HepG2 (cell line): ENCODE measurements around the gene TSPAN12. TPM values are rescaled to one million over a fixed set of nuclear protein-coding genes. Genes with fewer than 3 reads are reported as not detected.

Experiments
- ATAC-seq: fragments of 200-7000 bp; cut with Tn5 transposase; 3 replicates; pipeline ENCODE4 v1.9.1; 2020; ENCODE audit warnings: mild to moderate bottlenecking, moderate library complexity
- BruUV-seq: library from RNA; stranded (reverse); fragments of 400-500 nt; replicated peaks from 2 replicates; lab custom pipeline; 2021; lab: Mats Ljungman, UMichigan
- CTCF ChIA-PET: fragments of 300-600 bp; formaldehyde crosslinking; extraction: SDS; loops from one replicate; lab custom pipeline; 2021; ENCODE audit warnings: low total read pairs, inconsistent platforms, low intra/inter-chr PET ratio; lab: Yijun Ruan, JAX
- POLR2A ChIA-PET: fragments of 350-600 bp; sonication (Branson Sonifier 250); formaldehyde crosslinking; loops from one replicate; lab custom pipeline; 2020; ENCODE audit warnings: antibody characterized with exemption, inconsistent platforms; lab: Yijun Ruan, JAX
- DNase-seq: peaks from one replicate; pipeline ENCODE4 v3.0.0-alpha.2; 2015; ENCODE audit warnings: low spot score
- FAIRE-seq: peaks from 3 replicates; lab custom pipeline; 2011; peaks lifted over from hg19 to GRCh38; lab: Jason Lieb, UNC
- H2AFZ ChIP-seq: one replicate; pipeline ENCODE4 v1.6.1; 2011; ENCODE audit warnings: low read length, inconsistent platforms
- H3K27ac ChIP-seq: fragments of 300-600 bp; 3 replicates; pipeline ENCODE4 v1.8.0; 2011; ENCODE audit warnings: mixed run types, mild to moderate bottlenecking, mixed read lengths, low read length, inconsistent platforms; ENCODE audit not compliant: insufficient read depth; ENCODE audit errors: extremely low read length
- H3K27me3 ChIP-seq, 2 experiments: fragments of 200-600 bp in 1 of 2; 2 replicates in 1 of 2; 3 replicates in 1 of 2; pipeline versions ENCODE4 v1.6.0 to v1.8.0; 2011; ENCODE audit warnings: low read length in 2 of 2, mild to moderate bottlenecking in 2 of 2, moderate library complexity in 2 of 2, inconsistent platforms in 1 of 2; ENCODE audit not compliant: insufficient read depth in 2 of 2, control insufficient read depth in 1 of 2
- H3K36me3 ChIP-seq, 2 experiments: fragments of 200-600 bp in 1 of 2; replicated peaks in 1 of 2; 2 replicates in 1 of 2; 3 replicates in 1 of 2; pipeline versions ENCODE4 v1.5.1 to v1.8.0; 2011; ENCODE audit warnings: low read length in 2 of 2, inconsistent platforms in 1 of 2; ENCODE audit not compliant: insufficient read depth in 2 of 2, control insufficient read depth in 1 of 2
- H3K4me1 ChIP-seq: 2 replicates; pipeline ENCODE4 v1.5.1; 2012; ENCODE audit warnings: low read length, inconsistent platforms; ENCODE audit not compliant: insufficient read depth
- H3K4me2 ChIP-seq: 2 replicates; pipeline ENCODE4 v1.6.0; 2011; ENCODE audit warnings: low read depth, low read length, inconsistent platforms
- H3K4me3 ChIP-seq, 3 experiments: fragments of 200-600 bp in 1 of 3; sonication (generic), shearing (Covaris generic) in 1 of 3; replicated peaks in 1 of 3; 2 replicates each; pipeline ENCODE4 v1.5.1; 2011 to 2016; ENCODE audit warnings: low read length in 3 of 3, inconsistent platforms in 2 of 3, low read depth in 2 of 3, mild to moderate bottlenecking in 2 of 3, control low read depth in 1 of 3, mixed read lengths in 1 of 3; ENCODE audit not compliant: insufficient read depth in 1 of 3
- H3K79me2 ChIP-seq: one replicate; pipeline ENCODE4 v1.6.1; 2011; ENCODE audit warnings: low read length, inconsistent platforms; ENCODE audit not compliant: insufficient read depth
- H3K9ac ChIP-seq: 2 replicates; pipeline ENCODE4 v1.6.0; 2011; ENCODE audit warnings: mild to moderate bottlenecking, low read depth, low read length, inconsistent platforms; ENCODE audit not compliant: insufficient read depth
- H3K9me3 ChIP-seq: 2 replicates; pipeline ENCODE4 v1.5.1; 2012; ENCODE audit warnings: mild to moderate bottlenecking, low read length
- H4K20me1 ChIP-seq: 2 replicates; pipeline ENCODE4 v1.6.0; 2011; ENCODE audit warnings: inconsistent platforms, mild to moderate bottlenecking, low read length, moderate library complexity; ENCODE audit not compliant: insufficient read depth
- ATRX ChIP-seq: sonication (generic); formaldehyde crosslinking; IDR thresholded peaks from 2 replicates; pipeline ENCODE4 v1.4.0; 2020; ENCODE audit warnings: missing genetic modification reagents, borderline replicate concordance
- CBX1 ChIP-seq: IDR thresholded peaks from one replicate; pipeline ENCODE4 v1.6.1; 2016; ENCODE audit warnings: antibody characterized with exemption, low read depth
- NFIB ChIP-seq: sonication (generic); formaldehyde crosslinking; IDR thresholded peaks from 2 replicates; pipeline ENCODE4 v1.9.0; 2021; ENCODE audit warnings: missing genetic modification reagents, mild to moderate bottlenecking, borderline replicate concordance
- NFKB2 ChIP-seq: sonication (generic); formaldehyde crosslinking; IDR thresholded peaks from 2 replicates; pipeline ENCODE4 v1.4.0; 2020; ENCODE audit warnings: missing genetic modification reagents, borderline replicate concordance
- POLR2AphosphoS5 ChIP-seq: IDR thresholded peaks from 2 replicates; pipeline ENCODE4 v1.6.1; 2012; ENCODE audit warnings: low read depth, low read length
- SMAD3 ChIP-seq: sonication (generic); formaldehyde crosslinking; IDR thresholded peaks from 2 replicates; pipeline ENCODE4 v1.4.0; 2020; ENCODE audit warnings: missing genetic modification reagents
- SRSF9 ChIP-seq: fragments of 200-400 bp; formaldehyde crosslinking; IDR thresholded peaks from 2 replicates; pipeline ENCODE4 v1.6.1; 2018; ENCODE audit warnings: borderline replicate concordance, mild to moderate bottlenecking, low read depth, low read length; ENCODE audit not compliant: insufficient read depth, poor library complexity, severe bottlenecking
- TCF7L2 ChIP-seq: IDR thresholded peaks from 2 replicates; pipeline ENCODE4 v1.6.1; 2011; ENCODE audit warnings: mild to moderate bottlenecking, low read depth, low read length, moderate library complexity
- THAP9 ChIP-seq: sonication (generic); formaldehyde crosslinking; IDR thresholded peaks from 2 replicates; pipeline ENCODE4; 2020; ENCODE audit warnings: missing genetic modification reagents, mild to moderate bottlenecking, borderline replicate concordance
- THYN1 ChIP-seq: sonication (generic); formaldehyde crosslinking; IDR thresholded peaks from 2 replicates; pipeline ENCODE4 v1.8.1; 2023; ENCODE audit warnings: low read depth, mild to moderate bottlenecking, moderate library complexity, missing genetic modification reagents, borderline replicate concordance
- ZC3H4 ChIP-seq: sonication (generic); formaldehyde crosslinking; IDR thresholded peaks from 2 replicates; pipeline ENCODE4 v1.4.0; 2020; ENCODE audit warnings: missing genetic modification reagents, borderline replicate concordance
- ZNF543 ChIP-seq: sonication (generic); formaldehyde crosslinking; IDR thresholded peaks from 2 replicates; pipeline ENCODE4 v1.4.0; 2020; ENCODE audit warnings: mild to moderate bottlenecking, missing genetic modification reagents
- WGBS: methylation state at CpG from one replicate; pipeline ENCODE4 v1.1.6; 2017; ENCODE audit warnings: low lambda C conversion rate; 5-methylcytosine and 5-hydroxymethylcytosine counted together
- in situ Hi-C: cut with HindIII; loops from 2 replicates; pipeline ENCODE4 v1.10.0; 2017; ENCODE audit warnings: low pct_unique_long_range_greater_than_20kb; ENCODE audit not compliant: extremely low pct_ligation_motif_present
- intact Hi-C: fragments of 100-400 bp; cut with micrococcal nuclease; formaldehyde crosslinking; loops from one replicate; pipeline ENCODE4 v1.10.0; 2022; ENCODE audit not compliant: unreplicated experiment
- polyA plus RNA-seq, 8 experiments: library from polyadenylated mRNA; depleted of rRNA in 3 of 8; stranded (reverse) in 7 of 8; unstranded in 1 of 8; fragments of >200 nt; fragmentation: Illumina TruSeq in 4 of 8; extraction: Trizol in 4 of 8; gene quantifications; 2 replicates each; pipeline versions ENCODE4 v1.2.1 to v1.2.3, GENCODE V29; 2011 to 2016; ENCODE audit warnings: low read depth in 4 of 8, missing spikeins in 1 of 8, mixed read lengths in 1 of 8; ENCODE audit not compliant: insufficient read depth in 1 of 8
- total RNA-seq, 5 experiments: library from RNA; depleted of rRNA; stranded (reverse); fragments of >200 nt; fragmentation: Illumina TruSeq; extraction: Trizol; gene quantifications; 2 replicates each; pipeline ENCODE4 v1.2.3, GENCODE V29; 2016; ENCODE audit warnings: low read depth in 1 of 5

Gene TSPAN12
- total and polyA plus RNA-seq, 2 of the 13 experiments (the other 11 are each of a cell fraction or from before 2014, with no cell fraction given) = 0.48 to 0.95 TPM

- no peak for TF ChIP-seq ZC3H4 (CRISPR knock-in tag)
- TF ChIP-seq THAP9 (CRISPR knock-in tag) = no peak
- no peak for TF ChIP-seq ATRX
- no peak for TF ChIP-seq ZNF543
- TF ChIP-seq TCF7L2 = no peak
- no peak for TF ChIP-seq NFIB (CRISPR knock-in tag)
Observed at GRCh38 chr7:120742372-120742771, 115.6 kb downstream of the TSPAN12 start (continued).

GRCh38 chr7:120741371-120742042 is 116.4 kb downstream of the TSPAN12 start:
- H3K27me3 ChIP-seq = no peaks in the 10 kb centered on the region
- DNase-seq = no peak
- H3K4me3 ChIP-seq = no peak overlapping the region
- H3K27ac ChIP-seq = no peak overlapping the region
- no peaks in the 10 kb centered on the region for H3K36me3 ChIP-seq
- FAIRE-seq = no peak
- H3K4me2 ChIP-seq = no peak overlapping the region
- POLR2A ChIA-PET = no interaction called here
- H3K4me1 ChIP-seq = no peaks in the 10 kb centered on the region
- no peaks in the 10 kb centered on the region for H4K20me1 ChIP-seq
- no peaks in the 10 kb centered on the region for H3K9me3 ChIP-seq
- TF ChIP-seq SRSF9 (no peak), CBX1 (no peak), POLR2AphosphoS5 (no peak), SMAD3 (CRISPR knock-in tag) (no peak), THYN1 (CRISPR knock-in tag) (no peak), NFKB2 (CRISPR knock-in tag) (no peak)
- 14% methylated on average over 7 of the region's 7 CpGs for WGBS
- no peak overlapping the region for H3K9ac ChIP-seq
- H3K79me2 ChIP-seq = no peaks in the 10 kb centered on the region
- ATAC-seq = no peak
- in situ Hi-C loops (no loop called here), intact Hi-C loops (no loop called here)
- BruUV-seq = no TSS peak
- CTCF ChIA-PET = no interaction called here
- no peak overlapping the region for H2AFZ ChIP-seq
